Activated T-cell treated with anti-CD3 and anti-CD28 coated beads, Interleukin-2, amount 50 U/mL, for 48 hours (primary cell): ENCODE measurements around the gene MRPS5.
A peak's percentile ranks its signal among the peaks of the same experiment; 100 is the strongest.

Experiments
- DNase-seq, 2 experiments: peaks; one replicate each; pipeline ENCODE4 v3.0.0-alpha.2; 2020

The MRPS5 gene

DNA sequence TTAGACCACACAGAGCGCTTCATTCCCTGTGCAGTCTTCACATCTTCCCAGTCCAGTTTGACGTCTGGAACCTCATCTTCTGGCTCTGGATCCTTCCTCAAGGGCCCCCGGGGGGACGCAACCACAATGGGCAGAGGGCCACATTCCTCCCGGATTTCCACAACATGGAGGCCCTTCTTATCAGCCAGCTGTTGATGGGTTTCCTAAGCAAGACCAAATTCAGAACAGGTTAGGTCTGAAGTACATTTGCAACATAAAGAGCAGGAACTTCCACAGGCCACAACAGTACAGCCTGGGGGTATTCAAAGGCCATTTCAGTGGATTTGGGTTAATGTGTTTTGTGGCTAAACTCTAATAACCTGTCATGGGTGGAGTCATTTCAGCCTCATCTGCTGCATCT lies 34.2 kb downstream of the MRPS5 start:
- no peak for DNase-seq

DNA sequence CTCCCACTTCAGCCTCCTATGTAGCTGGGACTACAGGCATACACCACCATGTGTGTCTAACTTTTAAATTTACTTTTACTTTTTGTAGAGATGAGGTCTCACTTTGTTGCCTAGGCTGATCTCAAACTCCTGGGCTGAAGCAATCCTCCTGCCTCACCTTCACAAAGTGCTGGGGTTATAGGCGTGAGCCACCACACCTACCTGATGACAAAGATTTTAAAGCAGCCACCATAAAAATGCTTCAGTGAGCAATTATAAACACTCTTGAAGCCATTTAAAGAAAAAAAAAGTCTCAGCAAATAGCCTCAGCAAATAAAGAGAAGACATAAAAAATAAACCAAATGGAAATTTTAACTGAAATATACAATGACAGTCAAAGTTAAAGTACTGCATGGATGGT lies 35.6 kb downstream of the MRPS5 start:
- no peak for DNase-seq

DNA sequence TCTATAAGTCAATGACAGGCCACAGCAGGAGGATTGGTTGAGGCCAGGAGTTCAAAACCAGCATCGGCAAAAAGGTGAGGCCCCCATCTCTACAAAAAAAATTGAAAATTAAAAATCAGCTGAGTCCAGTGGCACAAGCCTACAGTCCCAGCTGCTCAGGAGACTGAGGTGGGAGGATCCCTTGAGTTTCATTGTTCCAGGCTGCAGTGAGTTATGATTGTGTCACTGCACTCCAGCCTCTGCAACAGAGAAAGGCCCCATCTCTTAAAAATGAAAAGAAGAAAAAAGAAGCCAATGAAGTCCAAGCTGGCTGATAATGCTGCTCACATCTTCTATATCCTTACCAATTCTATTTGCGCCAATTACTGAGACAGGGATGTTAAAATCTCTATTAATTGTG lies 39.1 kb downstream of the MRPS5 start:
- no peak for DNase-seq

DNA sequence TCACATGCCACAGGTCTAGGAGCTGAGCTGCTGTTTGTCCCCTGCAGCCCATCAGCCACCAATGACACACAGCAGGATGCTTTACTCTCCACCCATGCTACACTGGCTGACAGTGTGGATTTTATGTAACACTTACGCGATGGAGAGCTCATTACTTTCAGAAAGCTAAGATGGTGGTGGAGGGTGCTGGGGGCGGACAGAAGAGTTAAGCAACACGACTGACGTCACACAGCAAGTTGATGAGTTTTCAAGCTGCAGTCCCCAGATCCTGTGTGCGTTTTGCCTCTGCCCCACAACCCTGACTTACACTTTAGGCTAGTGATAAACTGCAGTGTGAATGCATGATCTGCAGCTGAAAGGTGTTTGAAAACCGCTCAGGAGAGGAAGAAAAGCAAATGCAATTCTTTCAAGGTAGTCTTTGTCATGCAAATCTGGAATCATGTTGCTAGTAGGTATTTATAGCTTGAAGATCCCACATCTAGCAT lies 42.4 kb downstream of the MRPS5 start:
- no peak for DNase-seq

DNA sequence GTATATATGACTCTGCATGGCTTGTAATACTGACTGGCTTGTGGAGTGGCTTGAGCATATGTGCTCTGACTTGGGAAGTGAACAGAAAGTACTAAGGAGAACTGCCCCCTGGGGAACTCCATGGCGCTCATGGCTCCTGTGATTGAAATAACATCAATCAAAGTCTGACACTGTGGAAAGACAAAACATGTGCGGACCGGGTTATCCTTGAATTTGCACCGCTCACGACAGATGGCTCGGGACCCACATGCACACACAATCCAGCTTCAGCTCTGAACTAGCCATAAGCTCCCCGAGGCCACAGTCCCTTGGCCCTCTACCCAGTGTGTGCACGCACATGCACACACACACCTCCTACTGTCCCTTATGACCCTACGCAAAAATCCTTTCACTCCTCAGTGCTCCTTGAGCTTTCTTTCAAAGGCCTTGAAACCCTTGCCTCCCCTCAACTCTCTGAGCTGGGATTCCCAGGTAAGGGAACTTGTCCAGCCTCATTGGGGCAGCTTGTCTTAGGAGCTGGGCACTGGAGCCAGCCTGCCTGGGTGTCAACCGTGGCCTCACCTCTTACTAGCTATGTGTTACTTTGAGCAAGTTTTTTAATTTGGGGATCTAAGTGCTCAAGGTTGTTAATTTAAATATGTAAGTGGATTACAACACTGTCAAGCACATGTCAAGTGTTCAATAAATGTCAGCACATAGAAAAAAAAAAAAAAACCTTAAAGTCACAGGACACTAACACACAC lies 43.6 kb downstream of the MRPS5 start:
- DNase-seq: no peak

DNA sequence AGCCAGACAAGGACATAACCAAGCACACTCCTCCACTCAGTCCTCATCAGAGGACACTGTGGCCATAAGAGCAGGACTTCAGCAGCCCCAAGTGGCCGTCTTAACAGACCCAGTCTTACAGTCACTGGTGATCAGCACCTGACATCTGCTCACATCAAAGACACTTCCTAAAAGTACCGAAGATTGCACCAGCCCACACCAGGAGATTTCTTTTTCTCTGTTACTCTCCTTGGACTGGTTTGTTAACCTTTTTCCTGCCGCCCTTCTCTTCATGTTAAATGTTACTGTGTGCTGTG lies 44.1 kb downstream of the MRPS5 start:
- DNase-seq: no peak

DNA sequence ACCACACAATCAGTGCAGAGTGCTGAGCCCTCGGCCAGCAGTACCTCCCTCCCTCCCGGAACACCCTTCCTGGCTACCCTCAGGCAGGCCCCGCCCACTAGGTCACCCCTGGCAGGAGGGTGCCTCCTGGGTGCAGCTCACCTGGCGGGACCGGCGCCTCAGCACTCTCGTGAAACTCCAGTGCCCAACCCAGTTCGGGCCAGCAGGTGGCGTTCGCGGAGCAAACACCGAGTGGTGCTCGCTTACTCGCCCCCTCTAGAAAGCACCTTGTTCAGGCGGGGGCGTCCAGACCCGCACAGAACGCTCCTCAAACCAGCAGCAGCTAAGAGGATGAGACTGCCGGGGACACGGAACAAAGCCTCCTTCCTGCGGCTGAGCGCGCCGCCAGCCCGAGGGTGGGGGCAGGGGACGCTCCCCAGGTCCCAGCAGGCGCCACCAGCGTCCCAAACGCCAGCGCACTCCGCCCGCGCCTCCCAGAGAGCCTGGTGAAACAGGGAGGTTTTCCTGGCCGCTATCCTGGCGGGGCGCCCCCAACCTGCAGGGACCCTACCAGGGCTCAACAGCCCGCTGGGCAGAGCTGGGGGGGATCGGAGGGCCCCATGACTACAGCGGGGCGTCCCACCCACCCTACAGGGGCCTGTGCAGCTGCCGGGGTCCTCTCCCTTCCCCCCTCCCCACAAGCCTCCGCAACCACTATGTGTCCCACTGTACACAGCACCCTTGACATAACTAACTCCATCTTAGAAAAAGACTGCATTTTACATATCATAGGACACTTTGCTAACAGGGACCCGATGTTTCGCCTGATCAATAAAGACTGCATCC lies 44.7 kb downstream of the MRPS5 start:
- peak; percentile 94 to 95 for DNase-seq

DNA sequence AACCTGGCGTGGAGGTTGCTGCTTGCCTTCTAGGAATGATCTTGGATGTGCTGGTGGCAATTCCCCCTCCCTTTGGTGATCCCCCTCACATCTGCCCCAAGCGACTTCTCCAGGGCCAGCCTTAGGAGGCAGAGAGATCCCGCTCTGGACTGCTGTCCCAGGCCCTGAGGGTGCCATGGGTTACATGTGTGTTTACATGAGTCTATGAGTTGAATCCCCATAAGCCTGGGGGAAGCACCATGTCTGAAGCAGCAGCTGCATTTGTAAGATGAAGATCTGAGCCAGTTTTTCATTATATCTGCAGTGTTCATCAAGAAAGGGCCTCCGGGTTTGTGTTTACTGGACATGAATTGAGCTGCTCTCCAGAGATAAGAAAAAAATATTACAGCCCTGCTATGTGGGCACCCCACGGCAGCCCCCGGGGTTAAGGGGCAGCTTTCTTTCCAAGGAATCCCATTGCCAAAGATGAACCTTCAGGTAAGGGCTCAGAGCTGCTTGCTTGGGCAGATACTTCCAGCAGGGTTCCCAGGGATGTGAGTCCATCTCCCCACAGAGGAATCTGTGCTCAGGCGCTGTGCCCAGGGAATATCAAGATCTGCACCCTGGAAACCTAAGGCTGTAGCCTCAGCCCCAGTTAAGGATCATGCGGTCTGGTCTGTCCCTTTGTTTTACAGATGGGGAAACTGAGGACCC lies 46.0 kb downstream of the MRPS5 start:
- DNase-seq: no peak

DNA sequence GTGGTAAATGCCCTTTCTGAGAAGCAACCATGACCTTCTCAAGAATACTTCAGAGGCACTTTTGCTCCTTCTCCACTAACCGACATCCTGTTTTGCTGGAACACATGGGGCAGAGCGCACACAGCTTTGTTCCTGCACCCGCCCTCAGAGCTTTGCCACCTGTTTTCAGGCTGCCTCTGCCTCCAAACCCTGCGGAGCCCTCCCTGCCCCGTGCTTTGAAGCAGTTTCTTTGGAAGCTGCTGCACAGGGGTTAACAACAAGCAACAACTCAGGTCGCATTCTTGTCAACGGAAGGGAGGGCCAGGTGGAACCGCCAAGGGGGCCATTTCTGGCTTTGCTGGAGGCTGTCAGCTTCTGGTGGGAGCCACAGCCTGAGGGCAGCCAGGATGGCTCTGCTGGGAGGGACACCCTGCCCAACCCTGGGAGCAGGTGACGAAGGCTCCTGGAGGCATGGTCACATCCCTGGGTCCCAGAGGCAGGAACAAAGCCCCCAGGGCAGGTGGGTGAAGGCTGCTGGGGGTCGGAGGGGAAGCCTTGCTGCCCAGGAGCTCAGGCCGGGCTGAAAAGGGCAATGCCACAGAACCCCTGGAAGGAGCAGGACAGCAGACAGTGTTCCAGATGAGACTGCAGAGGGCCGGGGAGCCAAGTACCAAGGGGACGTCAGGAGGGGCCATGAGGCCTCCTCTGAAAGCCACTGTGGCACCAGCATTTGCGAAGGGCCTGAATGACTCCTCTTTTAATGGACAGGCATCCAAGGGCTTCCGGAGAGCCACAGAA lies 46.8 kb downstream of the MRPS5 start:
- DNase-seq: peak; percentile 77 to 78

DNA sequence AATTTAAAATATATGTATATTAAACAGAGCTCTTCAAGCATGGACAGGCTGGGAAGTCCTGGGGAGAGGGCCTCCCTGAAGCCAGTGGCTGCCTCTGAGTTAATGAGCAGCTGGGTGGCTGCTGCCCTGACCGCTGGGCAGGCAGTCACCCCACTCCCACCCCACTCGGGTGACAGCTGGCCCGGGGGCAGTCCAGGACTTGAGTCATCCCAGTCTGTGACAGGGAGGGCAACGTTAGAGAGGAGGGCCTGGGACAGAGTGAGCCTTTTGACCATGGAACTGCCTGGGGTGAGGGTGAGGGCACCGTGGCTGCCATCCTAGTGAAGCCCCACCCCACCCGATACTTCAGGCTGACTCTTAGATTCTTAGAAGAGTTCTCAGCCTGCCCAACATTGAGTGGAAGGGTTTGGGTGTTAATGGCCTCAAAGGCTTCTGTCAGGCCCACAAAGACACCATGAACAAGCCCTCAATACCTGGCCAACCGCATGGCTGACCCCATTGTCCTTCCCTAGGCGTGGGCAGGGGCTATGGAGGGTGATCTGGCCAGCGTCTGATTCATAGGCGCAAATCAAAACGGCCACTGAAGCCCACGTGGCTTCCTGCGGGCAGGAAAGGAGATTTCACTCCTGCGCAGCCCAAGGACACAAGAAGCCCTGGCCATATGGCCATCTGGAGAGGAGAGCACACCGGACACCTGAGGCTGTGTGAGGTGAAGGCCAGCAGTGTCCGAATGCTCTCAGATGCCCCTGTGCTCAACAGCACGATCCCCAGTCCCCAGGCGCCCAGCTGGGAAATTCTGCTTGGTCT lies 47.5 kb downstream of the MRPS5 start:
- peak in 1 of 2 experiments; percentile 47 for DNase-seq

DNA sequence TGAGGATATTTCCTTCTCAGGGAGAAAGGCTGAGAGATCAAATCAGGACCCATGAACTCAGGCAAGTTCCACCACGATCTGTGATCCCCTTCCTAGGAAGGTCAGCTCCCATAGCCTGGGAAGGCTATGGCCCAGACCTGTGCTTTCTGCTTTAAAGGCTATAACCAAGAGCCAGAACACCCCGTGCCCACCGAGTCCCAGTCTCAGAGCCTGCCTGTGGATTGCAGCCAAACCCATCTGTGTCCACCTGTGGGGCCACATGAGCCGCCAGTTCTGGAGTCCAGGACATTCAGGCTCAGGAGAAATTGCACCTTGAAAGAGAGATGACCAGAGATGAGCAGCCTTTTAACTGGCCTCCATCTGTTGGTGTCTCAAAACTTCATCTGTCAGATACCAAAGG lies 49.2 kb downstream of the MRPS5 start:
- DNase-seq: no peak

DNA sequence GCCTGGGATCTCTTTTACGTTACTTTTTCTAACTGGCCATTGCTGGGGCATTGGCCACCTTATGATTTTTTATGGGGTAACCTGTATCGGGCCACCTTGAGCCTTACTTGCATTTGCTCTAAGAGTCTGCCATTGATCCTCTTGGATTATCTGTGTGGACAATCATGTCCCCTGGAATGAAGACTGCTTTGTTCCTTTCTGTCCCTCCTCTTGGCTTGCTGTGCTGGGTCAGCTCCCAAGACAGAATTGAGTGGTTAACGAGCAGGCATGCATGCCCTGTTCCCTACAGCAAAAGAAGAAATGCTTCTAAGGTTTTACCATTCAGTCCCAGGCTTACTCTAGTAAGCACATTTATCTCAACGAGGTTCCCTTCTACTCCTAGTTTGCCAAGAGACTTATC lies 49.8 kb downstream of the MRPS5 start:
- no peak for DNase-seq

DNA sequence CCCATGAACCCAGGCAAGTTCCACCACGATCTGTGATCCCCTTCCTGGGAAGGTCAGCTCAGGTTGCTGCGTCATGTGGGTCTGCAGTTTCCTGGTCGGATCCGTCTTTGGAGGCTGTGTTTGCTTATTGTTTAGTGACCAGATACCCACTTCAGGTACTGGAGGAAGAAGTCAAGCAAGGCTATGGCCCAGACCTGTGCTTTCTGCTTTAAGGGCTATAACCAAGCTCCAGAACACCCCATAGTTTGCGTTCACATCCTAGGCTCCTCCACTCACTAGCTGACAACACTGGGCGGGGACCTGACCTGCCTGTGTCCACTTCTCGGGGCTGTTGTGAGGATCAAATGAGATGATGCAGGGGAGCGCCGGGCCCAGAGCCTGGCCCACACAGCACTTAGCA lies 52.1 kb downstream of the MRPS5 start:
- DNase-seq: peak; percentile 13

DNA sequence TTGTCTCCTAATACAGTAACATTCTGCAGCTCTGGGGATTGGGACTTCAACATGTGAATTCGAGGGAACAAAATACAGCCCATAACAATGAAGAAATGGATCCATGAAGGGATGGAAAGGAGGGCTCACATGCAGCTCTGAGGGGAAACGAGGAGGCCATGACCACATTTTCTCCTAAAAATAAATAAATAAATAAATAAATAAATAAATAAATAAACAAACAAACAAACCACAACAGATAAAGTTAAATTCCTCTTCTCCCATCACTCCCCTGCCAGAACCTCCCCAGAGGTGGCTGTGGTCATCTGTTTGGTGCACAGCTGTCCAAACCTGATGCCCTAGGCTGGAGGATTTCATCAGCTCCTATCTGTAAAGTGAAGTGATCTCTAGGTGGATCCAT lies 53.4 kb downstream of the MRPS5 start:
- no peak for DNase-seq

DNA sequence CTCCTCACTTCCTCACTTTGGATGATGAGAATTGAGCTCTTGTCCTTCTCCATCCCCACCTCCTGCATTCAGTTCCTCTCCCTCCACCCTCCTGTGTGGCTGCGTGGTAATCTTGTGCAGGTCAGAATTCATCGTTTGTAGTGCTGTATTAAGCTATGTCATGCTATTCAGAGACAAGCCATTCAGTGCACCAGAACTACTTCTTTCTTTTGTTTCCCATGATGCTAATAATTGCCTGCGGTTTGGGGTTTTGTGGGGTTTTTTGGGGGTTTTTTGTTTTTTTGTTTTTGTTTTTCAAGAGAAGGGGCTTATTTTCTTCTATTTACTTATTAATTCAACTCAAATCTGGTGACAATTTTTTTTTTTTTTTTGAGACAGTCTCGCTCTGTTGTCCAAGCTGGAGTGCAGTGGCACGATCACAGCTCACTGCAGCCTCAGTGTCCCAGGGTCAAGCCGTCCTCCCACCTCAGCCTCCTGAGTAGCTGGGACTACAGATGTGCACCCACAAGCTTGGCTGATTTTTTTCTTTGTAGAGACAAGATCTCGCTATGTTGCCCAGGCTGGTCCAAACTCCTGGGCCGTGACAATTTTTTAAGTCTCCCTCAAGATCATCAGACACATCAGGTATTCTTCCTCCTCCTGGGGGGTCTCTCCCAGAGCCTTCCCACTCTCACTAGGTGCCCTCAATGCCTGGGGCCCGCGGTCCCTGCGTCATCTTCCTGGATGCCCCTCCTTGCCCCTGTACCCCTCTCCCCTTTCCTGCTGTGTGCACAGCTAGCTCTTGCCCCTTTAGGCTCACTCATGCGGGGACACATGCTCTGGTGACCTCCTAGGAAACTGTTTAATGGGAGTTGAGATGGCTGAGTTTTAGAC lies 58.3 kb downstream of the MRPS5 start:
- peak; percentile 11 to 16 for DNase-seq

DNA sequence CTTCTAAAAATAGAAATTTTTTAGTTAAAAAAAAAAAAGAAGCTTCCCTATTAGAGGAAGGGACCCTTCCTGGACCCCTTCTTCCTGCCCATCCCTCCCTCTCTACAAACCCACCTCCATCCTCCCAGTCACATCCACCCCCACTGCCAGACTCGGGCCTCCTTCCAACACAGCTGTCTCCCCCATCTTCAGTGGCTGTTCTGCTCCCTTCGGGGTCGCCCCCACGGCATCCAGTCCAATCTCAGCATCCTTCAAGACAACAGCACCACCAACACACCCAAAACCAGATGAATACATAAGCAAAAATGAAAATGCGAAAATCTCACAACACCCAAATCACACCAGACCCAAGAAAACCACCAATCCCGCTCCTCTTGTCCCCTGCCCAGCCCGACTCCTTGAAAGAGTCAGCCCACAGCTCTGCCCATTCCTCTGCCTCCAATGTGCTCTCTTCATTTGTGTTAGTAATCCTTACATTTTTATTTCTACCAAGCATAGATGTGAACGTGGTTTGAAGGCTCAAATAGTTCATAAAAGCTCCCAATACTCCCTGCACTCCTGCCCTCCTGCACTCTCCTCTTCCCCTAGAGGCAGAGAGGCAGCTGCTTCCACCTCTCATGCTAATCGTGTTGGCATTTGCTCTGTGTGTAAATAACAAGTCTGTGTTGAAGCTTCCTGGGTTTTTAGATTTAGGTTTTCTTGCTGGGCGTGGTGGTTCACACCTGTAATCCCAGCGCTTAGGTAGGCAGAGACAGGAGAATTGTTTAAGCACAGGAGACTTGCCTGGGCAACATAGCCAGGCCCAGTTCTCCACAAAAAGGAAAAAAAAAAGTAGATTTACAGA lies 59.1 kb downstream of the MRPS5 start:
- DNase-seq: peak; percentile 19 to 22

DNA sequence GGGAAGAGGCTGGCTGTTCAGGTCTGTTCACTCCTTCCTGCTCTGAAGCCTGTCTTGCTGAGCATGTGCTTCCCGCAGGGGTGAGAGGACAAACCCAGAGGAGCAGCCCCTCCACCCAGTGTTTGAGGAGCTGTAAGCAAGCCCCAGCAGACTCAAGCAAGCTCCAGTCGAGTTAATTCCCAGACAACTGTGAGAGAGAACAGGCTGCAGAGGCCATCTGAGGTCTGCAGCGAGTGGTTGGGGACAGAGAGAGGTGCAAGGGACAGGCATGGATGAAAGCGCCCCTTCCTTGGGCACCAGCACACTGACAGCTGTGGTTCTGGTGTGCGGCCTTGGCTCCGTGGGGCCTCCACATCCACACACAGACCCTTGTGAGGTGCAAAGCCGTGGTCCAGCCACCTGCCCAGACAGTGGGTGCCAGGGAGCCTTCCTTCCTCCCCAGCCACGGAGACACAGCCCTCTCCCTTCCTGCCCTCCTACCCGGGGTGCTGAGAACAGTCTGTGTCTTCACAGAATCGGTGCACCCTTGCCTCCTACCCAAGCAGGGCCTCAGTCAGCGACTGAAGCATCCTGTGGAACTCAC lies 59.9 kb downstream of the MRPS5 start:
- DNase-seq: peak; percentile 31 to 34

DNA sequence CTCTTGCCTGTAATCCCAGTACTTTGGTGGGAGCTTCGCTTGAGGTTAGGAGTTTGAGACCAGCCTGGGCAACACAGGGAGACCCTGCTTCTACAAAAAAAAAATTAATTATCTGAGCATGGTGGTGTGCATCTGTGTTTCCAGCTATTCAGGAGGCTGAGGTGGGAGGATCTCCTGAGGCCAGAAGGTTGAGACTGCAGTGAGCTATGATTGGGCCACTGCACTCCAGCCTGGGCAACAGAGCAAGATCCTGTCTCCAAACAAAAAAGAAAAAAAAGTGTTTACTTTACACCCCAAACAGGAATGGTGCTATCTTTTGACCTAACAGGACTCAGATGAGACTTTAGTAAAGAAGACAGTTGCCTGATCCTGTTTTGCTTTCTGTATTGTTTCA lies 60.5 kb downstream of the MRPS5 start:
- no peak for DNase-seq

DNA sequence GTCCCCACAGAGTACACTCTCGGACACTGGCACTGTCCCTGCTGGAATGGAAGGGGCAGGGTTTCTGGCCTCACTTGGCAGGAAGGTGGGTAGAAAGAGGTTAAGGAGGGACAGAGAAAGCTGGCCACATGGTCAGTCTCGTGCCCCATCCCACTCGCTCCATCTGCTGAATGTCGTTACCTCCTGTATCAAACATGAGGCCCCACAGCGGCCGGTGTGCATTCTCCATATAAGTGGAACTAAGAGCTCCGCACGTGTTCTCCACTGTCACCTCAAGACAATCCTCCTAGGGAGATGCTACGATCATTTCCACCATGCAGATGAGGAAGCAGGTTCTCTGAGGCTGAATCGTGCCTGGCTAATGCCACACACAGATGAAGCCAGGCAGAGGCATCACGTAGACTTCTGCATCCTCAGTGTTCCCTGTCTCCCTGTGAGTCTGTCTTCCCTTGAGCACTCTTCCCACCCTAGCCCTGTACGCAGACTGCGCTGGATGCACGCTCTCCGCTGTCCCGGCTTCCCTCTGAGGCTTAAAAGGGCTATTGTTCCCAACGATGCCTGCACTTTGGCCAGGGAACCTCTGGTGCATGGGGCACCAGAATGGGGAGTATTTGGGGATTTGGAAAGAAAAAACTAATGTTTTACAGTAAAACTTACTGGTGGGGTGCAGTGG lies 61.0 kb downstream of the MRPS5 start:
- DNase-seq: peak; percentile 10
